ENCODE results near the gene RBM17. TPM values are rescaled to one million over a fixed set of nuclear protein-coding genes. Genes with fewer than 3 reads are reported as not detected.

Gene RBM17
- total RNA-seq, 1 experiment from 2014 or later = 124 TPM

- no peak overlapping the region for H3K23ac ChIP-seq (ENCODE audit: insufficient read length, low read depth, low read length)
- no peaks in the 10 kb centered on the region for H3K79me2 ChIP-seq (ENCODE audit: insufficient read depth, low read length)
- no peak overlapping the region for H3K4ac ChIP-seq (ENCODE audit: low read depth, low read length)
- no peak overlapping the region for H4K5ac ChIP-seq (ENCODE audit: insufficient read length, low read depth, low read length)
- H3K9me3 Mint-ChIP-seq = no peaks in the 10 kb centered on the region
- TF ChIP-seq CTCF (conservative IDR thresholded peaks at IDR 0.05) = no peak
- H3K23me2 ChIP-seq (ENCODE audit: insufficient read length, low read depth, low read length, poor library complexity, severe bottlenecking) = no peaks in the 10 kb centered on the region
- no peaks in the 10 kb centered on the region for H3K27me3 Mint-ChIP-seq (ENCODE audit: low read depth)
- no peak overlapping the region for H3K18ac ChIP-seq (ENCODE audit: insufficient read length, low read depth, low read length)
- no peak overlapping the region for H4K8ac ChIP-seq (replicated peaks; ENCODE audit: insufficient read length, low read depth, low read length)
- no peak overlapping the region for H3K14ac ChIP-seq (ENCODE audit: insufficient read depth, low read length)
- no peak overlapping the region for H3K56ac ChIP-seq (ENCODE audit: insufficient read length, low read depth, low read length)
- DNase-seq = no peak
- no peak overlapping the region for H3K4me2 ChIP-seq (ENCODE audit: insufficient read depth, insufficient read length, low read length)
- H2BK15ac ChIP-seq (ENCODE audit: low read depth, low read length) = no peak overlapping the region
- no peak overlapping the region for H2BK120ac ChIP-seq (ENCODE audit: low read depth, low read length, poor library complexity, severe bottlenecking)
- WGBS (ENCODE audit: extremely low coverage, insufficient read length, low lambda C conversion rate) = no CpG with 5 or more reads among the region's 4 CpGs
- H2AK5ac ChIP-seq (ENCODE audit: insufficient read length, low read length) = no peak overlapping the region
- no peak overlapping the region for H2AFZ ChIP-seq (ENCODE audit: low read length)
- no peak overlapping the region for H2BK20ac ChIP-seq (ENCODE audit: low read depth, low read length, poor library complexity, severe bottlenecking)
- no peaks in the 10 kb centered on the region for H4K20me1 ChIP-seq (ENCODE audit: control insufficient read depth, insufficient read depth, insufficient read length)
- no peak overlapping the region for H2BK5ac ChIP-seq (ENCODE audit: insufficient read length, low read length)
- peaks cover 3% of the 10 kb centered on the region for H3K79me1 ChIP-seq (ENCODE audit: insufficient read depth, low read depth, low read length, poor library complexity, severe bottlenecking)
- H3T11ph ChIP-seq (ENCODE audit: low read length) = no peak overlapping the region
- peaks cover 43 to 64% (median 53%) of the 10 kb centered on the region in 3 experiments; a peak in 6 of 7 replicates for H3K36me3 Mint-ChIP-seq (ENCODE audit: insufficient read depth in 1 of 3, low read depth in 3 of 3)
- no peaks in the 10 kb centered on the region for H3K4me1 ChIP-seq (ENCODE audit: insufficient read depth, low read length)
- H2BK12ac ChIP-seq (ENCODE audit: insufficient read length, low read depth, low read length) = no peak overlapping the region
- no peak overlapping the region for H3K9ac ChIP-seq (ENCODE audit: extremely low read depth, insufficient read length, low read length)
- no peaks in the 10 kb centered on the region for H3K9me3 ChIP-seq (ENCODE audit: control insufficient read depth, low read depth, low read length)
- no peak overlapping the region for H3K27ac ChIP-seq (ENCODE audit: insufficient read length, low read depth, low read length)
- no peak overlapping the region for H3K4me3 Mint-ChIP-seq
- H3K27ac Mint-ChIP-seq = no peak overlapping the region
- H4K91ac ChIP-seq (ENCODE audit: insufficient read length, low read depth, low read length) = no peak overlapping the region
- no peaks in the 10 kb centered on the region; a peak in 1 of 4 replicates for H3K4me1 Mint-ChIP-seq
- H3K27me3 ChIP-seq (ENCODE audit: insufficient read depth, low read length) = no peaks in the 10 kb centered on the region
Measured at GRCh38 chr10:6115411-6115810, 26.6 kb downstream of the RBM17 start.
